Subcutaneous abdominal adipose tissue (tissue), 5 donors: ENCODE data around the gene MLIP.

Source experiments
- H3K27ac ChIP-seq: one replicate; pipeline ENCODE4 v1.7.0; 2013; ENCODE audit warnings: low read depth, mild to moderate bottlenecking, inconsistent platforms, low read length, moderate library complexity
- H3K27me3 ChIP-seq, 5 donors: one replicate each; pipeline ENCODE4 v1.7.0; 2013; ENCODE audit warnings: low read length in 5 of 5, inconsistent platforms in 1 of 5; ENCODE audit not compliant: control insufficient read depth in 5 of 5, insufficient read depth in 4 of 5
- H3K36me3 ChIP-seq, 5 donors: one replicate each; pipeline ENCODE4 v1.7.0; 2013; ENCODE audit warnings: low read length in 5 of 5; ENCODE audit not compliant: control insufficient read depth in 5 of 5, insufficient read depth in 5 of 5
- H3K4me1 ChIP-seq, 5 donors: one replicate each; pipeline ENCODE4 v1.7.0; 2013; ENCODE audit warnings: low read length in 5 of 5, mild to moderate bottlenecking in 3 of 5, moderate library complexity in 1 of 5; ENCODE audit not compliant: control insufficient read depth in 5 of 5, insufficient read depth in 5 of 5
- H3K4me3 ChIP-seq, 5 donors: one replicate each; pipeline ENCODE4 v1.7.0; 2013; ENCODE audit warnings: low read length in 5 of 5, low read depth in 1 of 5
- H3K9ac ChIP-seq, 5 donors: one replicate each; pipeline ENCODE4 v1.7.0; 2013; ENCODE audit warnings: low read length in 5 of 5, mild to moderate bottlenecking in 4 of 5, moderate library complexity in 3 of 5
- H3K9me3 ChIP-seq, 5 donors: one replicate each; pipeline ENCODE4 v1.7.0; 2013; ENCODE audit warnings: low read length in 5 of 5; ENCODE audit not compliant: control insufficient read depth in 5 of 5
- donor health status: healthy.
- donor health status: healthy.
- donor health status: healthy.
- donor health status: healthy.
- donor health status: healthy.

MLIP gene

GRCh38 chr6:54107470-54108090 lies 3.7 kb upstream of the MLIP start:
- Histone ChIP-seq H3K27ac (no peak overlapping the region), H3K9me3 (no peaks in the 10 kb centered on the region), H3K9ac (no peak overlapping the region), H3K4me1 (peaks cover 0 to 12% (median 8%) of the 10 kb centered on the region in 5 donors), H3K4me3 (peak overlapping the region in 1 of 5 donors; percentile 13), H3K36me3 (no peaks in the 10 kb centered on the region), H3K27me3 (no peaks in the 10 kb centered on the region)

DNA sequence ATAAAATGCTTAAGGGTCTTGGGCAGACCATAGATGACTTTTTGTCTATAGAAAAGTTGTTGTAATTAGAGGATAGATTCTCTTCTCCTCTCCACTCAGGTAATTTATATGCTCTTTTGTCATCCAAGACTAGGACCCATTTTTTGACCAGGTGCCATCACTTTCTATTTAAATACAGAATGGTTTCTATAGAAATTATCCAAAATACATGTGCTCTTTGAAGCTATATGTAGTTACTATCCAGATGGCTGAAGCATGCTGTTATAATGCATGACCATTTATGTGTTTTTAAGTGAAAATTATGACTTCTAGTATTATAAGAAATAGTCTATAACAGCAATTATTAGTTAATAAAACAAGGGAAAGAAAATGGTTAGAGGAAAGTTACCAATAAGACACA lies 3.0 kb upstream of the MLIP start:
- no peaks in the 10 kb centered on the region for H3K27me3 ChIP-seq
- H3K4me3 ChIP-seq = no peak overlapping the region
- no peak overlapping the region for H3K27ac ChIP-seq
- peaks cover 0 to 10% (median 8%) of the 10 kb centered on the region in 5 donors for H3K4me1 ChIP-seq
- H3K9ac ChIP-seq = no peak overlapping the region
- H3K9me3 ChIP-seq = no peaks in the 10 kb centered on the region
- no peaks in the 10 kb centered on the region for H3K36me3 ChIP-seq

DNA sequence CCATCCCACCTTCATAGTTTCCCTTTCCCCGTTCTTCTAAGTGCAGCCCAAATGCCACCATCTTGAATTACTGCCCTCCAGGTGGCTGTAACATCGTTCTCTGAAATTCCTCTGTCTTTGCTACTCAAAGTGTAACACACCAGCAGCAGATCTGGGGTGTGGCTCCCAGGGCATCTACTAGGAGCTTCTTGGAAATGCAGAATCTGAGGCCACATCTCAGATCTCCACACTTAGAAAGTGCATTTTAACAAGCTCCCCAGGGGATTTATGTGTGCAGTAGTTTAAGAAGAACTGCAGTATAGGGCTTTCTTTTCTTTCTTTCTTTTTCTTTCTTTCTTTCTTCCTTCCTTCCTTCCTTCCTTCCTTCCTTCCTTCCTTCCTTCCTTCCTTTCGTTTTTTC lies 1.7 kb upstream of the MLIP start:
- H3K4me1 ChIP-seq = peaks cover 0 to 9% (median 3%) of the 10 kb centered on the region in 5 donors
- no peaks in the 10 kb centered on the region for H3K27me3 ChIP-seq
- no peaks in the 10 kb centered on the region for H3K36me3 ChIP-seq
- H3K4me3 ChIP-seq = no peak overlapping the region
- no peak overlapping the region for H3K27ac ChIP-seq
- no peaks in the 10 kb centered on the region for H3K9me3 ChIP-seq
- H3K9ac ChIP-seq = no peak overlapping the region

DNA sequence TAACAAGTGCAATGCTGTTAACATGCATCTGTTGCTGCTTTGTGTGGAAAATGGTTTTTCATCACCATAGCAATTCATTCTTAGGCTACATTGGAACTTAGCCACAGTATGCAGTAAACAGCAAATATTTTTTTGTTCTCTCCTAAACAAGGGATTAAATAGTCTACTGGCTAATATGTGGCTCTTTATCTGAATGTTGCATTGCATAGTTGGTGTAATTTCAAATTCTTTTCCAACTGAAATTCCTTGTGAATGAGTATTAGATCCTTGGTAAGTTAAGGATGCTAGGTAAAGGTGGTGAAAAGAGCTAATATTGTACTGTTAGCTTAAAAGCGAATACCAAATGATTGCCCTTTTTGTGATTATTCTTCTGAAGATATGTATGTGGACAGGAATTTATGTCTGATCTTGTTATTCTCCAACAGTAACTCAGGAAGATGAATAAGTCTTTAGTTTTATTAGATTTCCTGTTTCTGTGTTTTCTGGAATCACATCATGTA lies 958 bp downstream of the MLIP start:
- Histone ChIP-seq H3K4me1 (peaks cover 0 to 9% (median 3%) of the 10 kb centered on the region in 5 donors), H3K36me3 (no peaks in the 10 kb centered on the region), H3K9me3 (no peaks in the 10 kb centered on the region), H3K27ac (no peak overlapping the region), H3K4me3 (no peak overlapping the region), H3K9ac (no peak overlapping the region), H3K27me3 (no peaks in the 10 kb centered on the region)

DNA sequence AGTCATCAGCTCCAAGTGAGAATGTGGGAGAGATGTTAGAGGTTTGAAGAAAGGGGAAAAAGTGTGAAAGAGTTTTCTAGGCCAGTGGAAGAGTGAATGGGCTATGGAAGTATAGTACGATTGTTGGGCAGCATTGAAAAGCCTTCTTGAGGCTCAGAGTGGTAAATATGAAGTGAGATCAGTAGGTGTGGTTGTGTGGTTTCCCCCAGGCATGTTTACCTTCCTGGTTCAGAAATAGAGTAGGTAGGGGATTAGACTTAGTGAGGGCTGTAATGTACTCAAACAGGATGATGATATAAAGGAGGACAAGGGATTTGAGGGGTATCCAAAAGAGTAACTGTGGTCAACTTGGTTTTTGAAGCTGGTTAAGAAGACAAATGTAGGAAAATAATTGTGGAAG lies 3.7 kb downstream of the MLIP start:
- Histone ChIP-seq H3K9me3 (no peaks in the 10 kb centered on the region), H3K4me3 (no peak overlapping the region), H3K4me1 (no peaks in the 10 kb centered on the region)

DNA sequence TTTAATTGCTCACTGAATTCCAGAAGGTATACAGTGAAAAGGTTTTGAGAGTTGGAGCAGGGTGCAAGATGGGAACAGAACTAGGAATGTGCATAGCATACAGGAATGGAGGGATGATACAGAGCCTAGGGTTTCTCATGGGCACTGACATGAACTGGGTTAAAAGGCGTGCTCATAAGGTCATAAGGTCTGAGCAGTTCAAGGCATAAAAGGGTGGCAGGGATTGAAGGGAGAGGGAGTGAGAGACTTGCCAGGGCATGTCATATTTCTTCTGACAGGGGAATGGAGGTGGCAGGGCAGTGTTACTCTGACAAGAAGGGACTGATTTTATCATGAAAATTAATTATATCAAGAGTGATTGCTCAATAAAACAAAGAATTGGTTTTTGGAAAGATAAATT lies 4.7 kb downstream of the MLIP start:
- H3K4me1 ChIP-seq = no peaks in the 10 kb centered on the region
- no peak overlapping the region for H3K27ac ChIP-seq
- H3K36me3 ChIP-seq = no peaks in the 10 kb centered on the region
- H3K9me3 ChIP-seq = no peaks in the 10 kb centered on the region
- no peak overlapping the region for H3K9ac ChIP-seq
- no peak overlapping the region for H3K4me3 ChIP-seq
- no peaks in the 10 kb centered on the region for H3K27me3 ChIP-seq

More for the DNA sequence above, 3.7 kb downstream of the MLIP start:
- Histone ChIP-seq H3K27ac (no peak overlapping the region), H3K9ac (no peak overlapping the region), H3K27me3 (no peaks in the 10 kb centered on the region), H3K36me3 (no peaks in the 10 kb centered on the region)

- H3K4me1 ChIP-seq = no peaks in the 10 kb centered on the region
- H3K36me3 ChIP-seq = no peaks in the 10 kb centered on the region
- H3K9me3 ChIP-seq = no peaks in the 10 kb centered on the region
- no peaks in the 10 kb centered on the region for H3K27me3 ChIP-seq
- no peak overlapping the region for H3K9ac ChIP-seq
- H3K27ac ChIP-seq = no peak overlapping the region
- H3K4me3 ChIP-seq = no peak overlapping the region
These were observed 6.9 kb downstream of the MLIP start for GRCh38 chr6:54118117-54118516.

DNA sequence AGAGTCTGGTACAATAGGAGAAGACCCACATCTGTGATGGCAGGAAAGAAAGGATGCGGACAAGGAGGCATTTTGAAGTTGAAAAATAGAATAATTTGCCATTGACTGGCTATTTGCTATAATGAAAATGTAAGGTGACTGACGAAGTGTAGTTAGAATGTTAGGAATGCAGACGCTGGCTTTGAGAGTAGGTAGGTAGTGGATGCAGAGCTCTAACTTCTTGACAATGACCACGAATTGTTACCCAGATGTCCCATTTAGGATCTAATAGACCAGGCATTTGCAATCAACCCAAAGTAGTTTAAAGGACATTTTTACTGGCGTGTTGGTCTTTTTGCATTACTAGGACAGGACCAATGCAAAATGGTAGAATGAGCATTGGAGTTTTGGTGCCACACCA lies 14.2 kb downstream of the MLIP start:
- H3K36me3 ChIP-seq = no peaks in the 10 kb centered on the region

GRCh38 chr6:54130179-54130578 lies 18.9 kb downstream of the MLIP start:
- no peak overlapping the region for H3K4me3 ChIP-seq
- H3K9ac ChIP-seq = no peak overlapping the region
- H3K36me3 ChIP-seq = no peaks in the 10 kb centered on the region
- no peaks in the 10 kb centered on the region for H3K4me1 ChIP-seq
- no peaks in the 10 kb centered on the region for H3K27me3 ChIP-seq
- H3K27ac ChIP-seq = no peak overlapping the region
- no peaks in the 10 kb centered on the region for H3K9me3 ChIP-seq

More for the DNA sequence above, 14.2 kb downstream of the MLIP start:
- Histone ChIP-seq H3K27me3 (no peaks in the 10 kb centered on the region), H3K9ac (no peak overlapping the region), H3K4me3 (no peak overlapping the region), H3K4me1 (no peaks in the 10 kb centered on the region), H3K27ac (no peak overlapping the region), H3K9me3 (no peaks in the 10 kb centered on the region)

- H3K9me3 ChIP-seq = no peaks in the 10 kb centered on the region
- H3K4me1 ChIP-seq = peaks cover 0 to 8% (median 0%) of the 10 kb centered on the region in 5 donors
- no peak overlapping the region for H3K9ac ChIP-seq
- no peak overlapping the region for H3K4me3 ChIP-seq
- H3K27me3 ChIP-seq = no peaks in the 10 kb centered on the region
- H3K36me3 ChIP-seq = no peaks in the 10 kb centered on the region
- H3K27ac ChIP-seq = no peak overlapping the region
These were observed 21.3 kb downstream of the MLIP start for GRCh38 chr6:54132587-54132986.
